ENCODE results near the gene MACF1. TPM values are rescaled to one million over a fixed set of nuclear protein-coding genes. Genes with fewer than 3 reads are reported as not detected.
"Not testable (repeated sequence)": the region's sequence is repeated elsewhere in the genome, so short reads cannot be mapped to it uniquely, and the experiment has no call there.

Gene MACF1
- total RNA-seq, 1 experiment from 2014 or later: 6.2 TPM

- not testable (repeated sequence) for H2AFZ ChIP-seq (ENCODE audit: low read length); DNase-seq; H3K27ac ChIP-seq (ENCODE audit: low read length); H3K36me3 ChIP-seq (ENCODE audit: insufficient read depth, low read length); H4K20me1 ChIP-seq (ENCODE audit: insufficient read depth, low read depth, low read length); H3K9ac ChIP-seq (ENCODE audit: low read length); H3K79me2 ChIP-seq (ENCODE audit: low read length); H3K4me2 ChIP-seq (ENCODE audit: low read depth, low read length, poor library complexity, severe bottlenecking); H3K27me3 ChIP-seq (ENCODE audit: low read length); H3K9me3 ChIP-seq (ENCODE audit: low read length); H3K4me3 ChIP-seq (ENCODE audit: low read length); H3K9me2 ChIP-seq (replicated peaks; ENCODE audit: insufficient read depth, low read length); H3K4me1 ChIP-seq (ENCODE audit: low read length)
These were observed 262.7 kb downstream of the MACF1 start for GRCh38 chr1:39467108-39467720.

- no peak for DNase-seq
- Histone ChIP-seq H3K27ac (ENCODE audit: low read length) (no peak overlapping the region), H3K4me2 (ENCODE audit: low read depth, low read length, poor library complexity, severe bottlenecking) (no peak overlapping the region), H3K9me3 (ENCODE audit: low read length) (no peaks in the 10 kb centered on the region), H4K20me1 (ENCODE audit: insufficient read depth, low read depth, low read length) (no peaks in the 10 kb centered on the region), H3K9ac (ENCODE audit: low read length) (no peak overlapping the region), H3K27me3 (ENCODE audit: low read length) (no peaks in the 10 kb centered on the region), H3K4me3 (ENCODE audit: low read length) (no peak overlapping the region), H3K36me3 (ENCODE audit: insufficient read depth, low read length) (no peaks in the 10 kb centered on the region), H3K9me2 (replicated peaks; ENCODE audit: insufficient read depth, low read length) (no peaks in the 10 kb centered on the region), H3K4me1 (ENCODE audit: low read length) (peaks cover 4% of the 10 kb centered on the region), H3K79me2 (ENCODE audit: low read length) (no peaks in the 10 kb centered on the region), H2AFZ (ENCODE audit: low read length) (no peak overlapping the region)
These were observed 264.7 kb downstream of the MACF1 start for GRCh38 chr1:39469150-39469549.

GRCh38 chr1:39470040-39470439 is 265.5 kb downstream of the MACF1 start:
- no peaks in the 10 kb centered on the region for H3K36me3 ChIP-seq (ENCODE audit: insufficient read depth, low read length)
- DNase-seq: no peak
- no peaks in the 10 kb centered on the region for H3K79me2 ChIP-seq (ENCODE audit: low read length)
- H3K4me3 ChIP-seq (ENCODE audit: low read length): no peak overlapping the region
- H3K9me2 ChIP-seq (replicated peaks; ENCODE audit: insufficient read depth, low read length): no peaks in the 10 kb centered on the region
- H2AFZ ChIP-seq (ENCODE audit: low read length): no peak overlapping the region
- no peak overlapping the region for H3K9ac ChIP-seq (ENCODE audit: low read length)
- no peaks in the 10 kb centered on the region for H4K20me1 ChIP-seq (ENCODE audit: insufficient read depth, low read depth, low read length)
- peaks cover 4% of the 10 kb centered on the region for H3K4me1 ChIP-seq (ENCODE audit: low read length)
- no peaks in the 10 kb centered on the region for H3K27me3 ChIP-seq (ENCODE audit: low read length)
- no peak overlapping the region for H3K4me2 ChIP-seq (ENCODE audit: low read depth, low read length, poor library complexity, severe bottlenecking)
- no peaks in the 10 kb centered on the region for H3K9me3 ChIP-seq (ENCODE audit: low read length)
- H3K27ac ChIP-seq (ENCODE audit: low read length): no peak overlapping the region

- Histone ChIP-seq H3K27me3 (ENCODE audit: low read length) (no peaks in the 10 kb centered on the region), H3K4me2 (ENCODE audit: low read depth, low read length, poor library complexity, severe bottlenecking) (no peak overlapping the region), H3K4me1 (ENCODE audit: low read length) (peaks cover 4% of the 10 kb centered on the region), H3K9me3 (ENCODE audit: low read length) (no peaks in the 10 kb centered on the region), H3K9ac (ENCODE audit: low read length) (no peak overlapping the region), H3K4me3 (ENCODE audit: low read length) (no peak overlapping the region), H3K79me2 (ENCODE audit: low read length) (no peaks in the 10 kb centered on the region), H3K27ac (ENCODE audit: low read length) (no peak overlapping the region), H3K36me3 (ENCODE audit: insufficient read depth, low read length) (no peaks in the 10 kb centered on the region), H2AFZ (ENCODE audit: low read length) (no peak overlapping the region), H3K9me2 (replicated peaks; ENCODE audit: insufficient read depth, low read length) (no peaks in the 10 kb centered on the region), H4K20me1 (ENCODE audit: insufficient read depth, low read depth, low read length) (no peaks in the 10 kb centered on the region)
- DNase-seq: no peak
These were observed 268.3 kb downstream of the MACF1 start for GRCh38 chr1:39472826-39473225.

GRCh38 chr1:39473324-39473723 is 268.8 kb downstream of the MACF1 start:
- Histone ChIP-seq H2AFZ (ENCODE audit: low read length) (no peak overlapping the region), H3K4me2 (ENCODE audit: low read depth, low read length, poor library complexity, severe bottlenecking) (no peak overlapping the region), H3K9me3 (ENCODE audit: low read length) (no peaks in the 10 kb centered on the region), H3K27ac (ENCODE audit: low read length) (no peak overlapping the region), H3K4me1 (ENCODE audit: low read length) (peaks cover 4% of the 10 kb centered on the region), H3K9ac (ENCODE audit: low read length) (no peak overlapping the region), H3K36me3 (ENCODE audit: insufficient read depth, low read length) (no peaks in the 10 kb centered on the region), H3K9me2 (replicated peaks; ENCODE audit: insufficient read depth, low read length) (no peaks in the 10 kb centered on the region), H3K79me2 (ENCODE audit: low read length) (no peaks in the 10 kb centered on the region), H4K20me1 (ENCODE audit: insufficient read depth, low read depth, low read length) (no peaks in the 10 kb centered on the region), H3K4me3 (ENCODE audit: low read length) (no peak overlapping the region), H3K27me3 (ENCODE audit: low read length) (no peaks in the 10 kb centered on the region)
- no peak for DNase-seq

GRCh38 chr1:39474810-39475209 is 270.3 kb downstream of the MACF1 start:
- Histone ChIP-seq H4K20me1 (ENCODE audit: insufficient read depth, low read depth, low read length) (no peaks in the 10 kb centered on the region), H2AFZ (ENCODE audit: low read length) (no peak overlapping the region), H3K27me3 (ENCODE audit: low read length) (no peaks in the 10 kb centered on the region), H3K36me3 (ENCODE audit: insufficient read depth, low read length) (no peaks in the 10 kb centered on the region), H3K9me3 (ENCODE audit: low read length) (no peaks in the 10 kb centered on the region), H3K9ac (ENCODE audit: low read length) (no peak overlapping the region), H3K27ac (ENCODE audit: low read length) (no peak overlapping the region), H3K4me1 (ENCODE audit: low read length) (peaks cover 4% of the 10 kb centered on the region), H3K4me2 (ENCODE audit: low read depth, low read length, poor library complexity, severe bottlenecking) (no peak overlapping the region), H3K4me3 (ENCODE audit: low read length) (no peak overlapping the region), H3K79me2 (ENCODE audit: low read length) (no peaks in the 10 kb centered on the region), H3K9me2 (replicated peaks; ENCODE audit: insufficient read depth, low read length) (no peaks in the 10 kb centered on the region)
- no peak for DNase-seq

GRCh38 chr1:39475551-39475950 is 271.1 kb downstream of the MACF1 start:
- H2AFZ ChIP-seq (ENCODE audit: low read length); H3K4me1 ChIP-seq (ENCODE audit: low read length); DNase-seq; H3K4me2 ChIP-seq (ENCODE audit: low read depth, low read length, poor library complexity, severe bottlenecking); H3K9me3 ChIP-seq (ENCODE audit: low read length); H3K9me2 ChIP-seq (replicated peaks; ENCODE audit: insufficient read depth, low read length); H3K36me3 ChIP-seq (ENCODE audit: insufficient read depth, low read length); H4K20me1 ChIP-seq (ENCODE audit: insufficient read depth, low read depth, low read length); H3K27ac ChIP-seq (ENCODE audit: low read length); H3K9ac ChIP-seq (ENCODE audit: low read length); H3K79me2 ChIP-seq (ENCODE audit: low read length); H3K4me3 ChIP-seq (ENCODE audit: low read length); H3K27me3 ChIP-seq (ENCODE audit: low read length): not testable (repeated sequence)

GRCh38 chr1:39478126-39478915 is 273.8 kb downstream of the MACF1 start:
- no peaks in the 10 kb centered on the region for H3K9me3 ChIP-seq (ENCODE audit: low read length)

More at GRCh38 chr1:39478126-39478915, 273.8 kb downstream of the MACF1 start:
- H3K27ac ChIP-seq (ENCODE audit: low read length): no peak overlapping the region
- no peak overlapping the region for H2AFZ ChIP-seq (ENCODE audit: low read length)
- no peak overlapping the region for H3K4me3 ChIP-seq (ENCODE audit: low read length)
- DNase-seq: no peak
- no peaks in the 10 kb centered on the region for H3K79me2 ChIP-seq (ENCODE audit: low read length)
- H3K36me3 ChIP-seq (ENCODE audit: insufficient read depth, low read length): no peaks in the 10 kb centered on the region
- no peaks in the 10 kb centered on the region for H4K20me1 ChIP-seq (ENCODE audit: insufficient read depth, low read depth, low read length)
- no peaks in the 10 kb centered on the region for H3K9me2 ChIP-seq (replicated peaks; ENCODE audit: insufficient read depth, low read length)
- H3K4me2 ChIP-seq (ENCODE audit: low read depth, low read length, poor library complexity, severe bottlenecking): no peak overlapping the region
- no peak overlapping the region for H3K9ac ChIP-seq (ENCODE audit: low read length)
- no peaks in the 10 kb centered on the region for H3K27me3 ChIP-seq (ENCODE audit: low read length)
- H3K4me1 ChIP-seq (ENCODE audit: low read length): peaks cover under 1% of the 10 kb centered on the region

All from Karpas-422 (cell line).